Heart left ventricle (tissue), 16 donors: ENCODE results near the gene GLT1D1. TPM values are rescaled to one million over a fixed set of nuclear protein-coding genes. Genes with fewer than 3 reads are reported as not detected.

Experiments
- ATAC-seq, 4 donors: fragments of 200-7000 bp; cut with Tn5 transposase; one replicate each; pipeline ENCODE4 v1.9.1; 2020 to 2022; ENCODE audit warnings: moderate library complexity in 4 of 4, mild to moderate bottlenecking in 3 of 4, moderate number of reproducible peaks in 1 of 4
- DNase-seq, 5 donors: peaks; one replicate each; pipeline ENCODE4 v3.0.0-alpha.2; 2020
- H3K27ac ChIP-seq, 12 donors: fragments of 200-600 bp; sonication (generic) in 4 of 12; one replicate each; pipeline versions ENCODE4 v1.5.0 to v1.8.0; 2016 to 2022; ENCODE audit warnings: mild to moderate bottlenecking in 2 of 12
- H3K27me3 ChIP-seq, 9 donors: fragments of 200-600 bp; sonication (generic) in 2 of 9; one replicate each; pipeline versions ENCODE4 v1.5.1 to v1.8.0; 2016 to 2022; ENCODE audit warnings: mild to moderate bottlenecking in 3 of 9
- H3K36me3 ChIP-seq, 9 donors: fragments of 200-600 bp; sonication (generic) in 2 of 9; one replicate each; pipeline versions ENCODE4 v1.5.0 to v1.8.0; 2018 to 2022; ENCODE audit warnings: mild to moderate bottlenecking in 2 of 9
- H3K4me1 ChIP-seq, 12 donors: fragments of 200-600 bp; sonication (generic) in 4 of 12; one replicate each; pipeline versions ENCODE4 v1.5.0 to v1.8.0; 2016 to 2022; ENCODE audit warnings: mild to moderate bottlenecking in 3 of 12
- H3K4me3 ChIP-seq, 12 donors: fragments of 200-600 bp; sonication (generic) in 4 of 12; one replicate each; pipeline versions ENCODE4 v1.5.0 to v1.8.0; 2017 to 2022; ENCODE audit warnings: mild to moderate bottlenecking in 9 of 12, moderate library complexity in 4 of 12
- H3K9me3 ChIP-seq, 12 donors: fragments of 200-600 bp; sonication (generic) in 4 of 12; one replicate each; pipeline versions ENCODE4 v1.5.0 to v1.8.0; 2016 to 2022; ENCODE audit warnings: mild to moderate bottlenecking in 1 of 12
- CTCF ChIP-seq, 12 donors: fragments of 200-600 bp; sonication (generic) in 4 of 12; IDR thresholded peaks; one replicate each; pipeline versions ENCODE4 v1.5.0 to v1.8.0; 2018 to 2022; ENCODE audit warnings: antibody characterized with exemption in 12 of 12, mild to moderate bottlenecking in 5 of 12
- POLR2A ChIP-seq, 2 donors: fragments of 450-650 bp; IDR thresholded peaks; one replicate each; pipeline ENCODE4 v1.6.1; 2017; ENCODE audit warnings: antibody characterized with exemption in 2 of 2, mild to moderate bottlenecking in 2 of 2, moderate library complexity in 2 of 2
- WGBS, 4 donors: extraction: QIAGEN DNeasy Blood & Tissue Kit in 2 of 4; methylation state at CpG; one replicate each; pipeline versions ENCODE4 v1.1.5 to v1.1.7; 2013 to 2018; 5-methylcytosine and 5-hydroxymethylcytosine counted together
- intact Hi-C, 10 donors: fragments of 100-400 bp; cut with DNase I; formaldehyde crosslinking; loops; one replicate each; pipeline versions ENCODE4 v1.11.1 to v1.14.2; 2022
- polyA plus RNA-seq, 2 donors: library from polyadenylated mRNA; stranded (reverse); fragments of 200-250 nt; gene quantifications; one replicate each; pipeline ENCODE4 v1.2.3, GENCODE V29; 2013
- total RNA-seq, 9 donors: library from RNA; depleted of rRNA in 2 of 9; stranded (reverse); fragments of >200 nt in 2 of 9; fragmentation: NEBNext Ultra II Directional in 3 of 9; extraction: Animal tissue kit (Norgen Biotek cat#: 25700) in 3 of 9; gene quantifications; one replicate each; pipeline versions ENCODE4 v1.1.0 to v1.2.4, GENCODE V29; 2016 to 2023
- donor health status: ischemic (EF 13 %, LVEDD 7.1; RV severe dilation, severe dysfunction).
- donor health status: healthy with polysubstance abuse.
- donor health status: DM: no; HTN: yes; CAD: no.
- donor health status: DM: no; HTN: no; CAD: no.
- donor health status: ischemic (EF 25% LVEDD 6.9; RV normal size, moderate dysfunction).
- donor health status: ischemic (EF 25% LVEDD 5.7; RV mildly dilated, moderate dysfunction).
- donor health status: healthy.
- donor health status: DM: yes; HTN: yes; CAD: no.
- donor health status: ischemic (EF 35%, LVEDD 5.7; RV mildly dilated, moderate dysfunction).
- donor health status: nonischemic (EF 11% LVEDD 7.7; RV severe dilation, severe dysfunction).
- donor health status: DM: yes; HTN: yes; CAD: no.
- donor health status: PGD.
- donor health status: ischemic (EF 29% LVEDD 5.4; RV normal size, mild dysfunction).
- donor health status: nonischemic (EF 23%, LVEDD 6.1; RV moderate dilation, normal function).

GLT1D1 gene
- total and polyA plus RNA-seq, 11 donors: 0.11 to 2.3 (median 0.38) TPM

- Histone ChIP-seq H3K36me3 (no peaks in the 10 kb centered on the region), H3K27me3 (peaks cover 2 to 82% (median 32%) of the 10 kb centered on the region in 9 donors), H3K4me3 (no peak overlapping the region), H3K4me1 (no peaks in the 10 kb centered on the region), H3K9me3 (no peaks in the 10 kb centered on the region), H3K27ac (no peak overlapping the region)
- DNase-seq: no peak
- intact Hi-C loops: no loop called here
- WGBS, 4 donors: 71 to 75% (median 72%) methylated on average over 17 to 20 of the region's 20 CpGs
- TF ChIP-seq POLR2A (IDR thresholded peaks at IDR 0.05) (no peak), CTCF (IDR thresholded peaks at IDR 0.05) (no peak)
- no peak for ATAC-seq
Measured at GRCh38 chr12:128973883-128974681, 120.8 kb downstream of the GLT1D1 start.

- no peak overlapping the region for H3K4me3 ChIP-seq
- DNase-seq (no peak), ATAC-seq (no peak)
- no peak overlapping the region for H3K27ac ChIP-seq
- WGBS, 4 donors: 69 to 78% (median 73%) methylated on average over 11 of the region's 11 CpGs
- intact Hi-C loops: no loop called here
- H3K36me3 ChIP-seq: no peaks in the 10 kb centered on the region
- H3K9me3 ChIP-seq: no peaks in the 10 kb centered on the region
- peaks cover 2 to 81% (median 34%) of the 10 kb centered on the region in 9 donors for H3K27me3 ChIP-seq
- H3K4me1 ChIP-seq: no peaks in the 10 kb centered on the region
- no peak for TF ChIP-seq CTCF (IDR thresholded peaks at IDR 0.05)
- no peak for TF ChIP-seq POLR2A (IDR thresholded peaks at IDR 0.05)
Measured at GRCh38 chr12:128974881-128975280, 121.6 kb downstream of the GLT1D1 start.

- H3K4me3 ChIP-seq: no peak overlapping the region
- 10 to 16% (median 13%) methylated on average over 20 to 22 of the region's 22 CpGs for WGBS, 4 donors
- no peak for ATAC-seq
Measured at GRCh38 chr12:128976120-128976738, 123.0 kb downstream of the GLT1D1 start.

More at GRCh38 chr12:128976120-128976738, 123.0 kb downstream of the GLT1D1 start:
- peak in 2 of 12 donors; percentile 9 to 14 for TF ChIP-seq CTCF (IDR thresholded peaks at IDR 0.05)
- TF ChIP-seq POLR2A (IDR thresholded peaks at IDR 0.05): no peak
- DNase-seq: no peak
- H3K27me3 ChIP-seq: peaks cover 0 to 75% (median 34%) of the 10 kb centered on the region in 9 donors
- no peaks in the 10 kb centered on the region for H3K4me1 ChIP-seq
- intact Hi-C loops: no loop called here
- H3K9me3 ChIP-seq: no peaks in the 10 kb centered on the region
- H3K36me3 ChIP-seq: no peaks in the 10 kb centered on the region
- no peak overlapping the region for H3K27ac ChIP-seq
